ENCODE data around the gene GLCCI1. TPM values are rescaled to one million over a fixed set of nuclear protein-coding genes. Genes with fewer than 3 reads are reported as not detected.

GLCCI1 gene
- total RNA-seq, 4 donors from 2014 or later: 1.9 to 15.7 (median 11.8) TPM

GRCh38 chr7:7982904-7983303 is 14.3 kb downstream of the GLCCI1 start:
- intact Hi-C loops (cut with DNase I; ENCODE audit: low total_unique reads): no loop called here
- H3K4me3 ChIP-seq: no peak overlapping the region
- DNase-seq: no peak
- no peak for TF ChIP-seq POLR2A (IDR thresholded peaks at IDR 0.05)
- H3K36me3 ChIP-seq: no peaks in the 10 kb centered on the region
- no peaks in the 10 kb centered on the region for H3K27me3 ChIP-seq
- no peaks in the 10 kb centered on the region for H3K9me3 ChIP-seq
- in situ Hi-C loops (cut with MboI; ENCODE audit: low pct_ligation_motif_present in 1 of 4, low pct_unique_long_range_greater_than_20kb in 1 of 4, low sequenced_read_pairs in 3 of 4): no loop called here
- 92 to 94% methylated on average over 4 of the region's 4 CpGs for WGBS, 2 donors (ENCODE audit: low coverage in 1 of 2)
- no peak overlapping the region for H3K27ac ChIP-seq
- H3K4me1 ChIP-seq: peaks cover 0 to 23% (median under 1%) of the 10 kb centered on the region in 4 donors

GRCh38 chr7:7984424-7984823 is 15.8 kb downstream of the GLCCI1 start:
- no peaks in the 10 kb centered on the region for H3K9me3 ChIP-seq
- intact Hi-C loops (cut with DNase I; ENCODE audit: low total_unique reads) (no loop called here), in situ Hi-C loops (cut with MboI; ENCODE audit: low pct_ligation_motif_present in 1 of 4, low pct_unique_long_range_greater_than_20kb in 1 of 4, low sequenced_read_pairs in 3 of 4) (no loop called here)
- H3K27me3 ChIP-seq: no peaks in the 10 kb centered on the region
- H3K4me3 ChIP-seq: no peak overlapping the region
- peaks cover 0 to 15% (median under 1%) of the 10 kb centered on the region in 4 donors for H3K4me1 ChIP-seq
- DNase-seq: no peak
- WGBS, 2 donors (ENCODE audit: low coverage in 1 of 2): 64% methylated on average over 3 of the region's 3 CpGs
- no peak overlapping the region for H3K27ac ChIP-seq
- H3K36me3 ChIP-seq: no peaks in the 10 kb centered on the region
- TF ChIP-seq CTCF (IDR thresholded peaks at IDR 0.05) (no peak), POLR2A (IDR thresholded peaks at IDR 0.05) (no peak), POLR2AphosphoS5 (IDR thresholded peaks at IDR 0.05) (no peak), EP300 (IDR thresholded peaks at IDR 0.05; ENCODE audit: low read depth) (no peak)

- H3K27me3 ChIP-seq: no peaks in the 10 kb centered on the region
- H3K36me3 ChIP-seq: peaks cover 0 to 6% (median 0%) of the 10 kb centered on the region in 4 donors
- H3K4me3 ChIP-seq: no peak overlapping the region
- in situ Hi-C loops (cut with MboI; ENCODE audit: low pct_ligation_motif_present in 1 of 4, low pct_unique_long_range_greater_than_20kb in 1 of 4, low sequenced_read_pairs in 3 of 4): no loop called here
- intact Hi-C loops (cut with DNase I; ENCODE audit: low total_unique reads): no loop called here
- H3K9me3 ChIP-seq: peaks cover 15 to 17% of the 10 kb centered on the region in 2 donors
- no peak for TF ChIP-seq POLR2A (IDR thresholded peaks at IDR 0.05)
- TF ChIP-seq CTCF (IDR thresholded peaks at IDR 0.05): no peak
- TF ChIP-seq POLR2AphosphoS5 (IDR thresholded peaks at IDR 0.05): no peak
- TF ChIP-seq EP300 (IDR thresholded peaks at IDR 0.05; ENCODE audit: low read depth): no peak
- DNase-seq: no peak
- H3K27ac ChIP-seq: no peak overlapping the region
- peaks cover 0 to 19% (median 2%) of the 10 kb centered on the region in 4 donors for H3K4me1 ChIP-seq
Observed at GRCh38 chr7:7988706-7989105, 20.1 kb downstream of the GLCCI1 start.

- DNase-seq: no peak
- H3K27ac ChIP-seq: no peak overlapping the region
- H3K27me3 ChIP-seq: no peaks in the 10 kb centered on the region
- TF ChIP-seq EP300 (IDR thresholded peaks at IDR 0.05; ENCODE audit: low read depth) (no peak), POLR2AphosphoS5 (IDR thresholded peaks at IDR 0.05) (no peak), CTCF (IDR thresholded peaks at IDR 0.05) (no peak), POLR2A (IDR thresholded peaks at IDR 0.05) (no peak)
- H3K9me3 ChIP-seq: peaks cover 15 to 17% of the 10 kb centered on the region in 2 donors
- no peak overlapping the region for H3K4me3 ChIP-seq
- intact Hi-C loops (cut with DNase I; ENCODE audit: low total_unique reads) (no loop called here), in situ Hi-C loops (cut with MboI; ENCODE audit: low pct_ligation_motif_present in 1 of 4, low pct_unique_long_range_greater_than_20kb in 1 of 4, low sequenced_read_pairs in 3 of 4) (no loop called here)
- WGBS, 2 donors (ENCODE audit: low coverage in 1 of 2): 100% methylated on average over 1 of the region's 1 CpG
- peaks cover 0 to 14% (median 2%) of the 10 kb centered on the region in 4 donors for H3K4me1 ChIP-seq
- peaks cover 0 to 6% (median 0%) of the 10 kb centered on the region in 4 donors for H3K36me3 ChIP-seq
Observed at GRCh38 chr7:7989133-7989532, 20.5 kb downstream of the GLCCI1 start.

Measured in transverse colon (tissue), 4 donors.